HG03108 (cell line): ENCODE data around the gene CDH4.
A peak's percentile ranks its signal among the peaks of the same experiment; 100 is the strongest.

Source experiments
- ATAC-seq: cut with Tn5 transposase; IDR thresholded peaks from one replicate; pipeline ENCODE4 v1.9.1; 2021; ENCODE audit warnings: moderate library complexity; ENCODE audit not compliant: unreplicated experiment

The CDH4 gene

DNA sequence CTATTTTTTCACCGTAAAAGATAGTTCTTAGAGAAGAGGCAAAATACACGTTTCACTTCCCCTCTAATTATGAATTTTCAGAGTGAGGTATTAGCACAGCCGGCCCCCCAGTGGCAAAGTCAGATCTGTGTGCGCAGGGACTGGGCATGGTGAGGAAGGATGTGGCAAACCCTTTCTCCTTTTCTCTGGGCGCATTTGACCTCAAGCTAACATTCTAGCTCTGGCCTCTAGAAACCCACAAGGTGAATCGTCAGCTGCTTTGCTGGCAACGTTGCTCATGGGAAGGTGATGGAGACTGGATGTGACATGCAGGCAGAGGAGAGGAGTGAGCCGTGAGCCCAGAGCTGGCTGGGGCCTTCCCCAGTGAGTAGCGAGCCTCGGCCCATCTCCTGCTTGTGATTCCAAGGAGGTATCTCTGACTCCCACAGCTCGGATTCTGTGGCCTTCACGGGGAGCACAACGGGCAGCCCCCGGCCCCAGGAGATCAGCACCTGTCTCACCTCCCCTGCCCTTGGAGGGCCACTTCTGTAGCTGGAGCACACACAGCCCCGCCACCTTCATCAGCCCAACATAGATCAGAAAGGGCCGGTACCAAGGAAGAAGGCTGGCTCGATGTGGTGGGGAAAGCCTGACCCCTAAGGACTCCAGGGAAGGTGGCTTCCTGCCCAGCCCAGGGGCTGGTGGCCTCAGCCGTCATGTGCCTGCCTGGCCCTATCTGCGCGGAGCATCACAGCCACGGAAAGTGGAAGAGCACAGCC, 660.8 kb downstream of the CDH4 start:
- ATAC-seq, result peak; percentile 85

DNA sequence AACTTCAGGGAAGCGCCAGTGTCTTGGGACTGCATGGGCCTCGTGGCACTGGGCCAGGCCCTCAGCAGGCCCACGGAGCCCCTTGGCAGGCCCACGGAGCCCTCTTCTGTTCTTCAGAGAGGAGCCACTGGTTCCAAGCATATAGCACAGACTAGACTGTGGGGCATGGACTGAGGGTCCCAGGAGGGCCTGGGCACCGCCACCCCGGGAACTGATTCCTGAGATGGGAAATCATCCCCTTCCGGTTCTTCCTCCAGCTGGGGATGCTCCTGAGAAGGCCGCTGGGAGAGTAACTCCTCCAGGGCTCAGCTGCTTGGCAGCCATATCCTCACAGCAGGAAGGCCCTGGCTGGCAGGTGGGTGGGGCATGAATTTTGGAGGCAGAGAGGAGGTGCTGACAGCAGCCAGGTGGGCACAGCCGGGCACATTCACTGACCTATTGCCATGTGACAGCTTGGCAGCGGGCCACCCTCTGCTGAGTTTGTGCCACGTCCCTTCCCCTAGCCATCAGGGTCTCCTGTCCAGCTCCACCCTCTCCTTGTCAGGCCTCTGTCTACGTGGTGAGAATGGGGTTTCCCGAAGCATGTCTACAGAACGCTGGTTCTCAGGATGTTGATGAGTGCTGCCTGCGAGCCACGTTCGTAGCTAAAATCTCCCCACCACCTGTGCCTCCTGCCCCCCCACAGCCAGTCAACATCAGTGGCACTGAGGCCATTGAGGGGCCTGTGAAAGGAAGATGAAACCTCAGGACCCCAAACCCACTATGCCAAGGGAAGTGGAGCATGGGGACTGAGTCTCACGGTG, 661.6 kb downstream of the CDH4 start:
- ATAC-seq, result no peak

DNA sequence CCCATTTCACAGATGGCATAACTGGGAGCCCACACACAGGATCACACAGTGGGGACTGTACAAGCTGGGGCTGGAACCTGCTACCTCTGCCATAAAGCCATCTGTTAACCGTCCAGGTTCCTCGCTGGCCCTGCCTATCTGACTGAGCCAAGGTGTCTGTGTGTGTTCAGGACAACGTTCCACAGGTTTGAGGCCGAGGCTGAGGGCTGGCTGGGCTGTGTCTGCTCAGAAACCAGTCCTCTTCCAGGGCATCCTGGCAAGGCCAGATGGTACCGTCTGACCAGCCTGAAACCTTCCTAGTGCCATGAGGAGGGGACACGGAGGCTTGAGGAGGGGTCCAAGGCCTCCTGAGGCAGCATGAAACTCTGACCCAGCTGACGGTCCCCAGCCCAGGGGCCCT, 663.0 kb downstream of the CDH4 start:
- ATAC-seq, result no peak

DNA sequence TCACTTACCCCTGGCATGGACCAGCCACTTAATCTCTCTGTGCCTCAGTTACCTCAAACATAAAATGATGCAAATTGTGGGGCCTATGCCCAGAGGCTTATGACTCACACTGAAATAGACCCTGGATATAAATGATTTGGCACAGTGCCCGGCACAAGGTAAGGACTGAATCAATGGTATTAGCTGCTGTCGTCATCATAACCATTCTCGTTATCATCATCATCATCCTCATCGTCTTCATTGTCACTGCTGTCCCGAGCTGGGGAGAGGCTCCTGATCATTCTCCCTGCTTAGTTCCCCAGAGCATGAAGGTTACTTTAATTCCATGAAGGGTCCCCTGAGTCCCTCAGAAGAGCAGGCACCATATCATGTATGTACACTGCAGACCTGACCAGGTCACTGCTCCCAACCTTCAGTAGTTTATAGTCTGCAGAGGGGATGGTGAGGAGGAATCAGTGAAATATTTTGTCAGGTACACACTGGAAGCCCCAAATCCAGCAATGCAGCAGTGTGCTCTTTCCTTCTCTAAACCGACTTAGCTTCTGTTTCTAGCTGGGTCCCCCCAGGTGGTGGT, 664.3 kb downstream of the CDH4 start:
- no peak for ATAC-seq

DNA sequence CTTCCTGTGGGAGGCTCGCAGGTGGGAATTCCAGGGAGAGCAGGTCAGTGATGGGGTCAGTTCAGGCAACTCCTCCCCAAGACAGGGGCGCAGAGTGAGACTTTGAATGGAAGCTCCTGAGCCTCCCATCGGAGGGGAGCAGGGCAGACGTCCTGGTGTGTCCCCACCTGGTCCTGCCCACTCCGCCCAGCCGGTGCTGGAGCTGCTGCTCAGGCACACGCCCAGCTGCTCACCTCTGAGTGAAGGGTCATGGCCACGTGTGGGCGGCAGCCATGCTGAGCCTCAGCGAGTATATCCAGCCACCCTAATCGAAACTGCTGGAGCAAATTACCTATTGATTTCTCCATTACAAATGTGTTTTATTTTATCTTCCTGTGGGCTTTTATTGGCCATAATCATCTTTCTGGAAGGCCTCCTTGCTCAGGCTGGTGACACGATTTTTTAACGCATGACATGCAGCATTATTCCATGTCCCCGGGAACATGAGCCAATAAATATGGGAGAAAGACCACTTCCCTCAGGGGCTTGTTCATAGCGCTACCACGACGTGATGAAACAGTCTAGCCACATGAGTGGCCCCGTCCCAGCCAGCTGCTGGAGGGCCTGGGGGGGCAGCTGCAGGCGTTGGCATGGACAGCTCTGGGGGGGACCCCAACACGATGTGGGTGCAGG, 665.5 kb downstream of the CDH4 start:
- no peak for ATAC-seq

DNA sequence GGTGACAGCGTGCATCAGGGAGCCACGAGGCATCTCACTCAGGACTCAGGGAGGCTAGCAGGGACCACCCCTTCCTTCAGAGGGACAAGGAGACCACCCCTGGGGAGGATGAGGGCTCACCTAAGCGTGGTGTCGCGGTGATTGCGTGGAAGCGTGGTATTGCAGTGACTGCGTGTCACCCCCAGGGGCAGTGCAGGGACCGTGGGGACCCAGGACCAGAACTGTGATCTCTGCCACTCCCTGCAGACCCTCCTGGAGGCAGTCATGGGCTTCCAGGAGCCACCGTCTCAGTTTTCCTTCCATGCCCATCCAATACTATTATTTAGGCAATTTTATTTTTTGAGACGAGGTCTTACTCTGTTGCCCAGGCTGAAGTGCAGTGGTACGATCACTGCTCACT, 666.5 kb downstream of the CDH4 start:
- ATAC-seq, result no peak

DNA sequence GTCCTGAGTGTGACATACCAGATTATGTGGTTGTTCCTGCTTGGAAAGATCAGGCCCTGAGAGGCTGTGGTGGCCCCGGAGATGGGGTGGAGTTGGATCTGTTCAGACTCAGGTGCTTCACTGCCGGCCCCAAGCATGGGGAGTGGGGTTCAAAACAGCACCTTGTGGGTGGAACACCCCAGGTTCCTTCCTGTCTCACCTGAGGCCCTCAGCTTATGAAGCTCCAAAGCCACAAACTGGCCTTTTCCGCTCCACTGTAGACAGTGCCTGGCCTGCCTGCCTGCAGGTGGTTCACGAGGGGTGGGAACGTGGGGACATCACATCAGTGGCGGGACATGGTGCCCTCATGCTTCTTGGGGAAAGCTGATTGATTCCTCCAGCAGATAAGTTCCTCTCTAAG, 667.2 kb downstream of the CDH4 start:
- no peak for ATAC-seq

DNA sequence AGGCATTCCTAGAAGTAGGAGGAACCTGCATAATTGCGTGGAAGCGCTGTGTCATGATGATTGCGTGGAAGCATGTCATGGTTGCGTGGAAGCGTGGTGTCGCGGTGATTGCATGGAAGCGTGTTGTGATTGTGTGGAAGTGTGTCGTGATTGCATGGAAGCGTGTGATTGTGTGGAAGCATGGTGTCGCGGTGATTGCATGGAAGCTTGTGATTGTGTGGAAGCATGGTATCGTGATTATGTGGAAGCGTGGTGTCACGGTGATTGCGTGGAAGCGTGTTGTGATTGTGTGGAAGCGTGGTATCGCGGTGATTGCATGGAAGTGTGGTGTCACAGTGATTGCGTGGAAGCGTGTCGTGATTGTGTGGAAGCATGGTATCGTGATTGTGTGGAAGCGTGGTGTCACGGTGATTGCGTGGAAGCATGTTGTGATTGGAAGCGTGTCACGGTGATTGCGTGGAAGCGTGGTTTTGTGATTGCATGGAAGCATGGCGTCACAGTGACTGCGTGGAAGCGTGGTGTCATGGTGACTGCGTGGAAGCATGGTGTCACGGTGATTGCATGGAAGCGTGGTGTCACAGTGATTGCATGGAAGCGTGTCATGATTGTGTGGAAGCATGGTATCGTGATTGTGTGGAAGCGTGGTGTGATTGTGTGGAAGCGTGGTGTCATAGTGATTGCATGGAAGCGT, 667.8 kb downstream of the CDH4 start:
- ATAC-seq, result no peak

DNA sequence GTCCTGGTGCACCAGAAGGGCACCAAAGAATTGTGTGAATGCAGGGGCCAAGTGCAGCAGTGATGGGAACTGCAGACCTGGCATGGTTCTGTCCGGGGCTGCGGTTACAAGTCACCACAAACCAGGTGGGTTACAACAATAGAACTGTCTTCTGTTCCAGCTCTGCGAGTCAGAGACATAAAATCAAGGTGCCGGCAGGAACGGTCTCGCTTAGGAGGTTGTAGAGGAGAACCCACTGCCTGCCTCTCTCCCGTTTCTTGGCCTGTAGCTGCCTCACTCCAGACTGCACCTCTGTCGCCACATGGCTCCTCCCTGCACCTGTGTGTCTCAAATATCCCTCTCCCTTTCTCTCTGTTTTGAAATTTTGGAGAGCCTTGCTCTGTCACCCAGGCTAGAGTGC, 670.4 kb downstream of the CDH4 start:
- ATAC-seq, result no peak

DNA sequence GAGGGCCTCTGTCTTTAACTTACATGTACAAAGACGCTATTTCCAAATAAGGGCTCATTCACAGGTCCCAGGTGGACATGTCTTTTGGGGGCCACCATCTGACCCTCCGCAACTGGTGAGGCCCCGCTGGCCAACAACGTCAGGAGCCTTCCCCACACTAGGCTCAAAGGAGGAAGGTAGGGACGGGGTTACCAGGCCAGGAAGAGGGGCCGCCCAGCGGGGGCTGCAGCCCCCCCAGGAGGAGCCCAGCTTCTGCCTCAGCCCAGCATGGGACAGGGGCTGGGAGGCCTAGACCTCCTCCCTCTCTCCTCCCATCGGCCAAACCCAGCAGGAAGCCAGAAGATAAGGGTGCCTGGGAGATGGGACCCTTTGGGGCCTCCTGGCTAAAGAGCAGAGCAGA, 670.9 kb downstream of the CDH4 start:
- no peak for ATAC-seq

DNA sequence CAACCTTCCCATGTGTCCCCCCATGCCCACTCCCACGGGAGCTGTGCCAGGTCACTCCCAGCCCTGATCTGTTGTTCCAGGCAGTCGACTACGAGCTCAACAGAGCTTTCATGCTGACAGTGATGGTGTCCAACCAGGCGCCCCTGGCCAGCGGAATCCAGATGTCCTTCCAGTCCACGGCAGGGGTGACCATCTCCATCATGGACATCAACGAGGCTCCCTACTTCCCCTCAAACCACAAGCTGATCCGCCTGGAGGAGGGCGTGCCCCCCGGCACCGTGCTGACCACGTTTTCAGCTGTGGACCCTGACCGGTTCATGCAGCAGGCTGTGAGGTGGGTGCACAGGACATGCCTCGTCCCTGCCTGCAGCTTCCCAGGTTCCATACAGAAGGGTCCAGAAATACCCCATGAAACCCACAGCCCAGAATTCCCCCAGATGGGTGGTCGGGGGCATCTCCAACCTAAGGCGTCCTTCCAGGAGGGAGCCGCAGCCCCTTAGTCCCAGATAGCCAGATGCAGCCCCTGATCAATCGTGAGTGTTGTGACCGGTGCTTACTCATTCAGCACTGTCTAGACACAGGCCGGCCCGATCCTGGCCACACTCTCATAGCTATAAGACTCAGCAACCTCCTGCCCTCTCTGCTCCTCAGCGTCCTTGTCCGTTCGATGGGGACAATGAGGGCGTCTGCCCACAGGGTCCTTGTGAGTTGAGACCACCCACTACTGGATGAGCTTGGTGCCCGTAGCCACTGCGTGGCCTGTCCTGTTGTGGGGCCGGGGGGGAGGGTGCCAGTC, 671.5 kb downstream of the CDH4 start:
- ATAC-seq, result no peak

DNA sequence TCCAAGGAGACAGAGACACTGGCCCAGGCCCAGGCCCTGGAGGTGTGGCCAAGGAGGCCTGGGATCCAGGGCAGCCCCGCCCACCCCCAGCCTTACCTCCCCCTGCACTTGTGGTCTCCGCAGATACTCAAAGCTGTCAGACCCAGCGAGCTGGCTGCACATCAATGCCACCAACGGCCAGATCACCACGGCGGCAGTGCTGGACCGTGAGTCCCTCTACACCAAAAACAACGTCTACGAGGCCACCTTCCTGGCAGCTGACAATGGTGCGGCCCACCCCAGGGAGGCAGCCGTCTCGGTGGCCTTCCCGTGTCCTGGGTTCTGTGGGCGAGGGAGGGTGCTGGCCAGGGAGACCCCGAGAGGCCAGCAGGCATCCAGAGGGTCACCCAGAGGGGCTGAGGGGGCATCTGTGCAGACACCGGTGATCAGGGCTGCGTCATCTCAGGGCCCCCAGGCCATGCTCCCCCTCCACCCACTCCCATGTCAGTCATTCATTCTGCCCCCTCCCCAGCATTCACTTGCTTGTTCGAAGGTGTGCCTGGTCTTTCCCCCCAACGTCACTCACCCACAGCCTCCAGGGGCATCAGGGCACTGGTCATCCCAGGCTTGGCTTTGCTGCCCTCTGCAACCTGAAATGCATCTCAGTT, 672.3 kb downstream of the CDH4 start:
- ATAC-seq, result no peak

DNA sequence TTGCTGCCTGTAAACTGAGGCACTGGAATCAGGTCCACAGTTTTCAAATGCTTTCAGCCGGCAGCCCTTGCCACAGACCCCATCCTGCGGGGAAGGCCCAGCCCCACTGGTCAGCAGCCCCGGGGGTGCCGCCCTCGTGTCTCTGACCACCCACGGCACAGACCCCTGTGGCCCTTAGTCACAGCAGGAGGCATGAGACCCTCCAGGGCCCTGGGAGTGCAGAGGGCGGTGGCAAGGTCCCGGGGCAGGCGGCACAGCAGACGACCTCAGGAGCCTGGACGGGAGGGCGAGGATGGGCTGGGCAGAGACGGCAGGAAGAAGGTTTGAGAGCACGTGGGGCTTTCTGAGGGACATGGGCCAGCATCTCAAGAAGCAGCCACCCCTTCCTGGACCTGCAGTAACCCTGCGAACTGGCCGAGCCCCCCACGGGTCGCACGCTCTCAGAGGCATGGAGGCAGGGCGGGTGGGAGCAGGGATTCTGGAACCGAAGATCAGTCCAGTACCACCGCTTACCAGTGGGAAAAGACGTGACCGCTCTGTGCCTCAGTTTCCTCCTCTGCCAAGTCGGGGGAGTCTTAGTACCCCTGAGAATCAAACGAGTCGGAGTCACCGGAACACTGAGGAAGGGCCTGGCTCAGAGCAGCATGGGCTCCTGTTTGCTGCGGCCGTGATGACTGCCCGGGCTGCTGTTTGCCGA, 672.9 kb downstream of the CDH4 start:
- ATAC-seq, result no peak

DNA sequence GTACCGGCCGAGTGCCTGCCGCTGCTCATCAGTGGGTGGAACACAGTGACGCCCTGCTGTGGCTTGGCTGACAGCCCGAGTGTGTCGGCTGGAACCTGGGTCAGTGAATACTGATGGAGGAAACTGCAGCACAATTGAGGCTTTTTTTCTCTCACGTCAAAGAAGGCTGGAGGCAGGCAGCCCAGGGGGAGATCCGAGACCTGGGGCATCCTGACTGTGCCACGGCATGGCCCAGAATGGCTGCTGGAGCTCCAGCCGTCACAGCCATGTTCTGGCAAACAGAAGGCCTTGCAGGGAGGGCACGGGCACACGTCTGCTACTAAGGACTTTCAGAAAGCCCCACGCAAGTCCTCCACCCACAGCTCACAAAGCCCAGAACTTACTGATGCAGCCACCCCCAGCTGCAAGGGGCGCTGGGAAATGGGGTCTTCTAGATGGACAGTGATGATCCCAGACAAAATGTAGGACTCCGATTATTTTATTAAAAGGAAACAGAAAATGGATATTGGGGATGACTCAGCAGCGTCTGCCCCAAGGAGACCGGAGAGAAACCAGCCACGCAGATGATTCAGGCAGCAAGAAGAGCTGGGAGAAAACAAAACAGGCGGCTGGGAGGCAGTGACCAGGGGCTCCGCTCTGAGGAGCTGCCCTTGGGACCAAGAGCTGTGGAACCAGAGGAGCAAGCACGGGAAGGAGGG, 673.6 kb downstream of the CDH4 start:
- no peak for ATAC-seq

DNA sequence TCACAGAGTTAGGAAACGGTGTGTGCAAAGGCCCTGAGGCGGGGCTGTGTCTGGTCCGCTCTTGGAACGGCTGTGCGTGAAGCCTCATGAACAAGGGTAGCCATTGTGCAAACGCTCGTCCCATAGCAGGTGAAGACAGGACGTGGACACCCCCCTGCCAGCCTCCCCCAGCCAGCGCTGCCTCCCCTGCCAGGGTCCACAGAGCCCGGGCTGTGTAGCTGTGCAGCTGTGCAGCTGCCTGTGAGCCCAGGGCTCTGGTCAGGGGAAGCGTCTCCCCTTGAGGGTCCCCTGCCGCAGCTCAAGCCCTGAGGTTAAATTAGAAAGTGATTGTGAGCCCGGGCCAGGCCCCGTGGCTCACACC, 674.2 kb downstream of the CDH4 start:
- no peak for ATAC-seq

DNA sequence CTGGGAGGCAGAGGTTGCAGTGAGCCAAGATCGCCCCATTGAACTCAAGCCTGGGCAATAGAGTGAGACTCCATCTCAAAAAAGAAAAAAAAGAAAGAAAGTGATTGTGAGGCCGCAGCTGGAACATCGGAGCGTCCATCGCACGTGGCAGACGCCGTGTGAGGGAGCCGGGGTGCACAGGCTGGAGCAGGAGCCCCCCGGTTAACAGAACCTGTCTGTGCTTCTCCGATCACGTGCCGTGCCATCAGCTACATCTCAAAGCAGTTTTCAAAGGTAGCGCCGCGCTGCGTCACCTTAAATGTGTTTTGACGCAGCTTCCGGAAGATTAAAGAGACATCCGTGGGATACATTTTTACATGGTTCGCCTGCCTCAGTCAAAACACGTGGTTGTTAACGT, 674.7 kb downstream of the CDH4 start:
- no peak for ATAC-seq

DNA sequence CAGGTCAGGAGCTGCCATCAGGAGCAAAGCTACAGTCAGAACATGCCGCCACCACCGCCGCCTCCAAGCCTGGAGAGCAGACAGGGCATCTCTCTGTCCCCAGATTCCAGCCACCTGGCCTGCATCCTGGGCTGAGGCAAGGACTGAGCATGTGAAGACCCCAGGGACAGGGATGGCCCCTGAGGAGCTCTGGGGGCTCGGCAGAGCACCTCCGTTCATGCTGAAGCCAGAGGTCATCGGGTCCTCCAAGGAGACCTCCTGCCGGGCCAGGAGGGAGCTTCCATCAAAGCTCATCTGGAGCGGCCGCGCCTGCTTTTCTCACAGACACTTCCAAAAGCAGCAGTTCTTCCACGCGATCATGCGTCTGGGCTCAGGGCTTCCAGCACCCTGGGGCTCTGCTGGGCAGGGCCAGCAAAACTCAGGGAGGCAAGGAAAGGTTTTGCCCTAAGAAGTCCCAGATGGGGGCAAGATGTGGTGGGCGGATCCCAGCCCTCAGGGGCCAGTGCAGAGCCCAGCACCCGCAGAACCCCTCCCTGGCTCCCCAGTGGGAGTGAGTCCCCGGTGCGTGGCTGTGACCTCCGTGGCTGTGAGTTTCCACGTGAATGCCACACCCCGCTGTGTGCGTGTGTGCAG, 675.2 kb downstream of the CDH4 start:
- ATAC-seq, result no peak
